Left renal cortex interstitium (tissue), 4 donors: ENCODE results near the gene PITPNB. TPM values are rescaled to one million over a fixed set of nuclear protein-coding genes. Genes with fewer than 3 reads are reported as not detected.

ENCODE experiments used
- DNase-seq, 4 donors: peaks; one replicate each; pipeline ENCODE4 v3.0.0-alpha.2; 2013; ENCODE audit warnings: low read depth in 4 of 4, low spot score in 2 of 4, missing footprints in 1 of 4
- polyA plus RNA-seq, 4 donors: library from polyadenylated mRNA; unstranded; fragments of 120-200 nt; gene quantifications; one replicate each; pipeline ENCODE4 v1.2.1, GENCODE V29; 2013; ENCODE audit not compliant: insufficient read length in 4 of 4

Gene PITPNB
- polyA plus RNA-seq, 4 donors: 54.2 to 75.0 (median 63.4) TPM

- peak; percentile 30 to 47 (median 40) for DNase-seq
These were observed 1.1 kb upstream of the PITPNB start for GRCh38 chr22:27919942-27920755.

GRCh38 chr22:27918341-27919221, 475 bp downstream of the PITPNB start:
- DNase-seq: peak; percentile 37 to 56 (median 46)

- no peak for DNase-seq
These were observed 3.1 kb downstream of the PITPNB start for GRCh38 chr22:27915986-27916385.

- no peak for DNase-seq
These were observed 5.8 kb downstream of the PITPNB start for GRCh38 chr22:27913162-27913741.

- no peak for DNase-seq
These were observed 7.0 kb downstream of the PITPNB start for GRCh38 chr22:27912101-27912500.

GRCh38 chr22:27911330-27911729, 7.7 kb downstream of the PITPNB start:
- no peak for DNase-seq

- no peak for DNase-seq
These were observed 12.8 kb downstream of the PITPNB start for GRCh38 chr22:27906241-27906640.

GRCh38 chr22:27905653-27906052, 13.4 kb downstream of the PITPNB start:
- DNase-seq: no peak

- DNase-seq: no peak
These were observed 15.1 kb downstream of the PITPNB start for GRCh38 chr22:27903805-27904473.

- no peak for DNase-seq
These were observed 18.9 kb downstream of the PITPNB start for GRCh38 chr22:27900153-27900552.

GRCh38 chr22:27896245-27896644, 22.8 kb downstream of the PITPNB start:
- no peak for DNase-seq

- no peak for DNase-seq
These were observed 23.5 kb downstream of the PITPNB start for GRCh38 chr22:27895600-27895999.

- no peak for DNase-seq
These were observed 26.2 kb downstream of the PITPNB start for GRCh38 chr22:27892811-27893210.

- DNase-seq: no peak
These were observed 27.0 kb downstream of the PITPNB start for GRCh38 chr22:27892064-27892463.

GRCh38 chr22:27888310-27888709, 30.7 kb downstream of the PITPNB start:
- no peak for DNase-seq

GRCh38 chr22:27886843-27887151, 32.3 kb downstream of the PITPNB start:
- no peak for DNase-seq

GRCh38 chr22:27885977-27886842, 32.8 kb downstream of the PITPNB start:
- DNase-seq: no peak

GRCh38 chr22:27883656-27884350, 35.3 kb downstream of the PITPNB start:
- DNase-seq: no peak
